ENCODE results near the gene TGFBRAP1.

TGFBRAP1 gene

GRCh38 chr2:105313877-105314276 is 15.7 kb downstream of the TGFBRAP1 start:
- DNase-seq = no peak

- no peak for DNase-seq
These were observed 20.4 kb downstream of the TGFBRAP1 start for GRCh38 chr2:105309147-105309545.

GRCh38 chr2:105308382-105309146 is 21.0 kb downstream of the TGFBRAP1 start:
- DNase-seq = no peak

DNA sequence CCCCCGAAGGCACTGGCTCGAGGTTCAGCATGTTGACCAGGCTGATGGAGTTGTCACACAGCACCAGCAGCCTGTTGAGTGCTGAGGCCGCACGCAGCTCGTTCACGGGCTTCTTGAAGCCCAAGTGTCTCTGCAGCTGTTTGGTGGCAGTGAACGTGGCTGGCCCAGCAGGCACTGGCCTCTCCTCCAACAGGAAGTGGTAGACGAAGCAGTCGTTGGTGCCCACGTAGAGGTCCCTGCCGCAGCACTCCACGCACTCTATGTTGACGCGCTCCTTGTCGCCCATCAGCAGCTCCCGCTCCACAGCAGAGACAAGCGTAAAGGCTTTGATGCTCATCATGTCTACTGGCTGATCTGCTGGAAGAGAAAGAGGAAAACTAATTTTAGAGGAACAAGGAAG is 21.6 kb downstream of the TGFBRAP1 start:
- DNase-seq = no peak

DNA sequence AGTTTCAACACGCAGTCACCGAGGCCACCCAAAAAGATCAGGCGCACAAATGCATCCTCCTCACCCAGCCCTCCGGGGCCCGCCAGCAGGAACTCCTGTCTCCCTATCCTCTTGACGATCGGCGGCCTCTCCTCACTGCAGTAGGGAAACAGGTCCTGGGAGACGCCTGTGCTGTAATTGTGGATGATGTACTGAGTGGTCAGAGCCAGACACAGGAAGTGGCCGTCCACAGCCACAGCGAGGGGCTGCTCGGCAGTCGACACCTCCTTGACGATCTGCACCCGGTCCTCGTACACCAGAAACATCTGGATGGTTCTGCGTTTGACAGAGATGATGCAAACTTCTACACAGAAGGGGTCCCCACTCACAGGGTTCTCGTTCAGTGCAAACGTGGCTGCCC is 22.0 kb downstream of the TGFBRAP1 start:
- DNase-seq = no peak

DNA sequence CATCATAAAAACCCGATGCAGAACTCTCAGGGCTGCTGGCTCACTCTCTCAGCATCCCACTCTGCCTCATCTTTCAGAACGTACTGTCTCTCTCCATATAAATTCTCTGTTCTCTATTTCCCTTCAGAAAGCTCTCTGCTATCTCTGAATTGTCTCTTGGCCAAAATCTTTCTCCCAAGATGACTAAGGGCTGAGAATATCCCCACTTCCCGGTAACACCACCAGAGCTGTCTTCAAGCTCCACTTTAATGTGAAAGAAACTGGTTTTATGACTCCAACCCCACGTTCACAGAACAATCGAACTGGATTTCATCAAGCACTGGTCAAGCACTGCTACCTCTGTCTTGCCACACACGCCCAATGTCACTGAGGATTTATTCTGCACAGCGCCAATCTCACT is 22.4 kb downstream of the TGFBRAP1 start:
- no peak for DNase-seq

DNA sequence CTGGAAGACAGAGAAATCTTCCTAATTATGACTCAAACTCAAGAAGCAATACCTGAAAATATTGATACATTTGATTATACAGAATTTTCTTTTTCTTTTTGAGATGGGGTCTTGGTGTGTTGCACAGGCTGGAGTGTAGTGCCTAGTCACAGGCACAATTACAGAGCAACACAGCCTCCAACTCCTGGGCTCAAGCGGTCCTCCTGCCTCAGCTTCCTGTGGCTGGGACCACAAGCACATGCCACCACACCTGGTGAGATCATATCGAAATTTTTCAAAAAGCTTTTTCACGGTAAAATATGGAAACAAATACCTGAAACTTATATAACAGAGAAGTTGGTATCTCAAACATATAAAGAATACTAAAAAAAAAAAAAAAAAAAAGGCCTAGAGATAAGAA is 27.9 kb downstream of the TGFBRAP1 start:
- no peak for DNase-seq

DNA sequence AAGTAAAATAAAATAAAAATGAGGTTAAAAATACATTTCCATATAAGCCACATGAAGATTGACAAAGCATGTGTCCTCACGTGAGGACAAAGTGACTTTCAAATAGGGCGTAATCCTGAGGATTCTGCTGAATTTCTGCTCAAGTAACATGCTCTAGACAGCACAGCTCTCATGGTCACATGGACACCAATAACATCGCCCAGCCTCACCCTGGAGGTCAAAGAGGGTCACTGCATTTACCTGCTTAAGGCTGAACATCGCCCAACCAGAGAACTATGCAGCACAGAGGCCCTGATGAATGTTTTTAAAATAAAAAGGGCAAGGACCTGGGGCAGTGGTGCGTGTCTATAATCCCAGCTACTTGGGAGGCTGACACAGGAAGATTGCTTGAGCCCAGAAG is 30.2 kb downstream of the TGFBRAP1 start:
- no peak for DNase-seq

DNA sequence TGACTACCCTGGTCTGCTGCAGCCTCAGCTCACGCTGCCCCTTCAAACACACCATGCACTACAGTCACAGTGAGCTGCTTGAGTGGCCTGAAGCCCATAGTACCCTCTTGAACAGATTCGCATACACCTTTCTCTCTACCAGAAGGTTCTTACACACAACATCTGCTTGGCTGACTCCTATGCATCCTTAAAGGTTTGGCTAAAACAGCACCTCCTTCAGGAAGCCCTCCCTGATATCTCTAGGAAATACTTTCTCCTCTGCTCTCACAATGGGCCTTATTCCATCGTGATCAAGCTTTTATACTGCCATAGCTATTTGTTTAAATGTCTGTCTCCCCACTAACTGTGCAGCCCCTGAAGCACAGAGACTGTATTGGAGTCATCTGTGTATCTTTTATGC is 31.5 kb downstream of the TGFBRAP1 start:
- DNase-seq = no peak

- DNase-seq = no peak
These were observed 32.3 kb downstream of the TGFBRAP1 start for GRCh38 chr2:105297216-105297615.

- no peak for DNase-seq
These were observed 33.4 kb downstream of the TGFBRAP1 start for GRCh38 chr2:105296017-105296611.

GRCh38 chr2:105294844-105295481 is 34.6 kb downstream of the TGFBRAP1 start:
- no peak for DNase-seq

GRCh38 chr2:105294046-105294445 is 35.5 kb downstream of the TGFBRAP1 start:
- no peak for DNase-seq

GRCh38 chr2:105291981-105292380 is 37.6 kb downstream of the TGFBRAP1 start:
- no peak for DNase-seq

DNA sequence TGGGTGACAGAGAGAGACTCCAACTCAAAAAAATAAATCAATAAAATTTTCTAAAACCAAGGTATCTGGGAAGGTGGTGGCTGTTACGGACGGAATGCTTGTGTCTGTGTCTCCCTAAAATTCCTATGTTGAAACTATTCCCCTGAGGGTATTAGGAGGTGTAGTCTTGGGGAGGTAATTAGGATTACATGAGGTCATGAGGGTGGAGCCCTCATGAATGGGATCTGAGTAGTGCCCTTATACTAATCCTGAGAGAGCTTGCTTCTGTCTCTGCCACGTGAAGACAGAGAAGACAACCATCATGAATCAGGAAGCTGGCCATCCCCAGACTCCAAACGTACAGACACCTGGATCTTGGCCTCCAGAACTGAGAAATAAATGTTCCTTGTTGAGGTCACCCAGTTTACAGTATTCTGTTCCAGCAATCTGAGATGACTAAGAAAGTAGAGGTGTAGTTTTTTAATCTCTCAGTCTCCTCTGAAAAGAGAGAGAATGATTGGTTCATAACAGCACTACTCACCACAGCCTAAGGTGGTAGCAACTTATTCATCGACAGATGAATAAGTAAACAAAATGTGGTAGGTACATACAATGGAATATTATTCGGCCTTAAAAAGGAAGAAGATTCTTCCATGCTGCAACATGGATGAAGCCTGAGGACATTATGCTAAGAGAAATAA is 38.4 kb downstream of the TGFBRAP1 start:
- no peak for DNase-seq

GRCh38 chr2:105288133-105288532 is 41.4 kb downstream of the TGFBRAP1 start:
- no peak for DNase-seq

DNA sequence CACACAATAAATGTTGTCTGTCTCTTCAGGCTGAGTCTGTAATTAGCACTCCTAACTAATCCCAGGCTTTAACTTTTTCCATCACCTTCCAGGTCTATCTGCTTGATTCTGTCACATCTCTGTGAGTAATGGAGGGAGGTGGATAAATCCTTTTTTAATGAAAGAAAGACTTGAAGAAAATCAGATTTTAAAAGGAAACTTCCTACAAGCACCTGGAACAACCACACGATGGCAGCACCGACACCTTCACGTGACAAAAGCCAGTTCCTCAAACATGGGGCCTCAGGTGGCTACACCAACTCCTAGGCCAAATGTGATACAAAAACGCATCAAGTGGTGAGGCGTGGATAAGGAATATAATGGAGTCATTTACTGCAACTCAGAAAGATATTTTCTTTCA is 41.8 kb downstream of the TGFBRAP1 start:
- no peak for DNase-seq

GRCh38 chr2:105283532-105283931 is 46.0 kb downstream of the TGFBRAP1 start:
- DNase-seq = no peak

- no peak for DNase-seq
These were observed 49.3 kb downstream of the TGFBRAP1 start for GRCh38 chr2:105280281-105280680.

GRCh38 chr2:105279126-105279525 is 50.4 kb downstream of the TGFBRAP1 start:
- no peak for DNase-seq

DNA sequence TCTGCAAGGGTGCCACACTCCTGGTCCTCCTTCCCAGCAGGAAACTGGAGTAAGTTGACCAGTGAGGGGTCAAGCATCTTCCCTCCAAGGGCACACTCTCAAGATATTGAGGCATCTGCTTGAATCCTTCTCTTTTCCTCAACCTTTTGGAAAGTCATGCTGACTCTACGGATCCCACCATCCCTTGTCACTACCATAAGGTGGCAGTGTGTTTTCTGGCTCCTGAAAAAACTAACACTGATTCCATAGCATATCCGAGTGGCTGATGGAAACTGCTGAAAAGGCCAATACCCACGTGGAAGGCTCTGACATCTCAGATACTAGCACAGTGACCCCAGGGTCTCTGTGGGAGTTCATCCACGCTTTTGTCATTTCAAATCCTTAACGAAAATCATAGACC is 50.9 kb downstream of the TGFBRAP1 start:
- DNase-seq = no peak

DNA sequence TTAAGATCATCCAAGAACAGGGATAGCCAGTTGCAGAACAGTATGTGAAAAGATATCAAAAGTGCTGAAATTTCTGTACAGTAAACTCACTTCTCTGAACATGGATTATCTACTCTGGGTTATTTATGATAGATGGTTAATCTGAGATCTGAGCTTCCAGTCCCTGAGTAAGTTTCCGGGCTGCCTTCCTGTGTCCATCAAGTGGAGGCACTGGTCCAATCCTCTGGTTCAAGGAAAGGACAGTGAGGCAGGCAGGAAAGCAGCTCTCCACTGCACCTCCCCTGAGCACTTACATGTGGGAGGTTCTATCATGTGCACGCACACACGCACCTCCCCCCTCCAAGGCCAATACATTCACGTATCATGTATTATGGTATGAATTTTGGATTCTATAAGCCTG is 55.5 kb downstream of the TGFBRAP1 start:
- DNase-seq = no peak

- no peak for DNase-seq
These were observed 57.4 kb downstream of the TGFBRAP1 start for GRCh38 chr2:105272176-105272575.
